ENCODE measurements around the gene CEBPZ.

Gene CEBPZ

GRCh38 chr2:37180640-37181039 is 50.8 kb downstream of the CEBPZ start:
- DNase-seq (ENCODE audit: low read depth), result no peak

- no peak for DNase-seq (ENCODE audit: low read depth)
Observed at GRCh38 chr2:37180006-37180639, 51.3 kb downstream of the CEBPZ start.

GRCh38 chr2:37173741-37174140 is 57.7 kb downstream of the CEBPZ start:
- DNase-seq (ENCODE audit: low read depth), result no peak

- DNase-seq (ENCODE audit: low read depth), result no peak
Observed at GRCh38 chr2:37171624-37171950, 59.8 kb downstream of the CEBPZ start.

- DNase-seq (ENCODE audit: low read depth), result no peak
Observed at GRCh38 chr2:37168217-37168981, 63.0 kb downstream of the CEBPZ start.

GRCh38 chr2:37167636-37168180 is 63.7 kb downstream of the CEBPZ start:
- DNase-seq (ENCODE audit: low read depth), result no peak

GRCh38 chr2:37164757-37165156 is 66.6 kb downstream of the CEBPZ start:
- no peak for DNase-seq (ENCODE audit: low read depth)

GRCh38 chr2:37156857-37157714 is 74.3 kb downstream of the CEBPZ start, which contains the start of gene EIF2AK2:
Gene EIF2AK2, minus strand, starts transcription at chr2:37156980. Its CDS starts 9,174 bp downstream, at chr2:37147806.
- DNase-seq (ENCODE audit: low read depth), result peak; percentile 28

GRCh38 chr2:37156071-37156856 is 75.1 kb downstream of the CEBPZ start:
- peak; percentile 19 for DNase-seq (ENCODE audit: low read depth)

GRCh38 chr2:37154785-37155184 is 76.6 kb downstream of the CEBPZ start:
- no peak for DNase-seq (ENCODE audit: low read depth)

- no peak for DNase-seq (ENCODE audit: low read depth)
Observed at GRCh38 chr2:37153224-37153623, 78.2 kb downstream of the CEBPZ start.

All from GM04503 (cell line).